Measurements from ENCODE around the gene PRKG1.

- TF ChIP-seq CBX5 (IDR thresholded peaks at IDR 0.05; ENCODE audit: low read depth, low read length) (no peak), NANOG (IDR thresholded peaks at IDR 0.05; ENCODE audit: insufficient read depth, low read depth, low read length, poor library complexity, severe bottlenecking) (no peak), YY1 (IDR thresholded peaks at IDR 0.05; ENCODE audit: low read depth, low read length) (no peak), EZH2 (IDR thresholded peaks at IDR 0.05; ENCODE audit: low read depth, low read length, severe bottlenecking) (no peak), SIRT6 (IDR thresholded peaks at IDR 0.05; ENCODE audit: low read length) (no peak), CBX8 (IDR thresholded peaks at IDR 0.05; ENCODE audit: borderline replicate concordance, low read depth, low read length) (no peak), CEBPB (IDR thresholded peaks at IDR 0.05; ENCODE audit: low read depth, low read length) (no peak), KDM1A (IDR thresholded peaks at IDR 0.05; ENCODE audit: borderline replicate concordance, low read length) (no peak), POLR2A (IDR thresholded peaks at IDR 0.05; ENCODE audit: control extremely low read depth in 1 of 2, low read depth in 2 of 2, low read length in 2 of 2) (no peak), HDAC2 (IDR thresholded peaks at IDR 0.05; ENCODE audit: borderline replicate concordance in 1 of 2, low read depth in 2 of 2, low read length in 2 of 2) (no peak), SP1 (IDR thresholded peaks at IDR 0.05; ENCODE audit: low read depth, low read length) (no peak), ASH2L (IDR thresholded peaks at IDR 0.05; ENCODE audit: low read length) (no peak)
- TF ChIP-seq, protein P1, sequence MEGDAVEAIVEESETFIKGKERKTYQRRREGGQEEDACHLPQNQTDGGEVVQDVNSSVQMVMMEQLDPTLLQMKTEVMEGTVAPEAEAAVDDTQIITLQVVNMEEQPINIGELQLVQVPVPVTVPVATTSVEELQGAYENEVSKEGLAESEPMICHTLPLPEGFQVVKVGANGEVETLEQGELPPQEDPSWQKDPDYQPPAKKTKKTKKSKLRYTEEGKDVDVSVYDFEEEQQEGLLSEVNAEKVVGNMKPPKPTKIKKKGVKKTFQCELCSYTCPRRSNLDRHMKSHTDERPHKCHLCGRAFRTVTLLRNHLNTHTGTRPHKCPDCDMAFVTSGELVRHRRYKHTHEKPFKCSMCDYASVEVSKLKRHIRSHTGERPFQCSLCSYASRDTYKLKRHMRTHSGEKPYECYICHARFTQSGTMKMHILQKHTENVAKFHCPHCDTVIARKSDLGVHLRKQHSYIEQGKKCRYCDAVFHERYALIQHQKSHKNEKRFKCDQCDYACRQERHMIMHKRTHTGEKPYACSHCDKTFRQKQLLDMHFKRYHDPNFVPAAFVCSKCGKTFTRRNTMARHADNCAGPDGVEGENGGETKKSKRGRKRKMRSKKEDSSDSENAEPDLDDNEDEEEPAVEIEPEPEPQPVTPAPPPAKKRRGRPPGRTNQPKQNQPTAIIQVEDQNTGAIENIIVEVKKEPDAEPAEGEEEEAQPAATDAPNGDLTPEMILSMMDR (IDR thresholded peaks at IDR 0.05; ENCODE audit: control extremely low read depth in 1 of 3, insufficient read depth in 1 of 3, low read depth in 1 of 3, low read length in 3 of 3) = no peak
- TF ChIP-seq, protein P2, sequence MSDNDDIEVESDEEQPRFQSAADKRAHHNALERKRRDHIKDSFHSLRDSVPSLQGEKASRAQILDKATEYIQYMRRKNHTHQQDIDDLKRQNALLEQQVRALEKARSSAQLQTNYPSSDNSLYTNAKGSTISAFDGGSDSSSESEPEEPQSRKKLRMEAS (IDR thresholded peaks at IDR 0.05) = no peak
Observed at GRCh38 chr10:51430506-51430905, 356.2 kb downstream of the PRKG1 start.

Measured in H1 (cell line).